Ectodermal cell (in vitro differentiated cells): Measurements from ENCODE around the gene AHI1.

Experiments
- H3K27ac ChIP-seq: 2 replicates; pipeline ENCODE4 v1.7.0; 2013; ENCODE audit warnings: mild to moderate bottlenecking, low read depth, low read length; ENCODE audit not compliant: insufficient read depth, poor library complexity, severe bottlenecking
- H3K27me3 ChIP-seq: 2 replicates; pipeline ENCODE4 v1.7.0; 2013; ENCODE audit warnings: mild to moderate bottlenecking, low read length; ENCODE audit not compliant: insufficient read depth, control insufficient read depth, poor library complexity, severe bottlenecking
- H3K36me3 ChIP-seq: one replicate; pipeline ENCODE4 v1.7.0; 2013; ENCODE audit warnings: low read length; ENCODE audit not compliant: control insufficient read depth, insufficient read depth
- H3K4me1 ChIP-seq: one replicate; pipeline ENCODE4 v1.7.0; 2013; ENCODE audit warnings: low read length; ENCODE audit not compliant: control insufficient read depth, insufficient read depth
- H3K4me3 ChIP-seq: 2 replicates; pipeline ENCODE4 v1.7.0; 2013; ENCODE audit warnings: low read depth, low read length, control low read depth; ENCODE audit not compliant: insufficient read depth
- H3K9me3 ChIP-seq: 2 replicates; pipeline ENCODE4 v1.7.0; 2013; ENCODE audit warnings: mild to moderate bottlenecking, low read length, moderate library complexity; ENCODE audit not compliant: control insufficient read depth
- WGBS, 2 experiments: methylation state at CpG; one replicate each; pipeline ENCODE4 v1.1.7; 2013; ENCODE audit warnings: missing lambda C conversion rate in 2 of 2; 5-methylcytosine and 5-hydroxymethylcytosine counted together

The AHI1 gene

GRCh38 chr6:135306166-135306565 is 191.4 kb downstream of the AHI1 start:
- Histone ChIP-seq H3K36me3 (no peaks in the 10 kb centered on the region), H3K27me3 (no peaks in the 10 kb centered on the region), H3K27ac (no peak overlapping the region), H3K9me3 (no peaks in the 10 kb centered on the region), H3K4me3 (no peak overlapping the region), H3K4me1 (no peaks in the 10 kb centered on the region)
- 87 to 88% methylated on average over 2 of the region's 2 CpGs for WGBS, 2 experiments

DNA sequence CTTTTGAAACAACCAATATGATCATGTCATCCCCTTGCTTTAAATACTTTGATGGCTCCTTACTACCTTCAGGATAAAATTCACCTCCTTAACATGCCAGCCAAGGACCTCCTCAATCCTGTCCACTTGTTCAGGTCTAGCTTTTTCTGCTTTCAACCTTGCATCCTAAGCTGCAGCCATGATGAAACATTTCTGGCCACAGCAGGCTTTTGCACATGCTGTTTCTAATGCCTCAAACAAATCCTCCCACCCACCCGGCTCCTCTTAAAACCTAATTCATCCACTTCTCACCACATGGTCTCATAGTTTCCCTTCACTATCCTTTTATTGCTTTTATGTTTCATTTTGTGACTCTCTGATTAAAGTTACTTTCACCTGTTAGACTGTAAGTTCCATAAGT is 191.9 kb downstream of the AHI1 start:
- 88 to 89% methylated on average over 1 of the region's 1 CpG for WGBS, 2 experiments
- no peaks in the 10 kb centered on the region for H3K27me3 ChIP-seq

GRCh38 chr6:135304883-135305282 is 192.7 kb downstream of the AHI1 start:
- 91 to 96% methylated on average over 4 of the region's 4 CpGs for WGBS, 2 experiments
- Histone ChIP-seq H3K27ac (no peak overlapping the region), H3K36me3 (no peaks in the 10 kb centered on the region), H3K9me3 (no peaks in the 10 kb centered on the region), H3K27me3 (no peaks in the 10 kb centered on the region), H3K4me1 (no peaks in the 10 kb centered on the region), H3K4me3 (no peak overlapping the region)

More for the DNA sequence above, 191.9 kb downstream of the AHI1 start:
- Histone ChIP-seq H3K9me3 (no peaks in the 10 kb centered on the region), H3K27ac (no peak overlapping the region), H3K4me3 (no peak overlapping the region), H3K36me3 (no peaks in the 10 kb centered on the region), H3K4me1 (no peaks in the 10 kb centered on the region)

GRCh38 chr6:135301304-135301703 is 196.2 kb downstream of the AHI1 start:
- H3K4me1 ChIP-seq: no peaks in the 10 kb centered on the region
- no peaks in the 10 kb centered on the region for H3K27me3 ChIP-seq
- no peaks in the 10 kb centered on the region for H3K36me3 ChIP-seq
- no peak overlapping the region for H3K27ac ChIP-seq
- no peak overlapping the region for H3K4me3 ChIP-seq
- H3K9me3 ChIP-seq: no peaks in the 10 kb centered on the region

DNA sequence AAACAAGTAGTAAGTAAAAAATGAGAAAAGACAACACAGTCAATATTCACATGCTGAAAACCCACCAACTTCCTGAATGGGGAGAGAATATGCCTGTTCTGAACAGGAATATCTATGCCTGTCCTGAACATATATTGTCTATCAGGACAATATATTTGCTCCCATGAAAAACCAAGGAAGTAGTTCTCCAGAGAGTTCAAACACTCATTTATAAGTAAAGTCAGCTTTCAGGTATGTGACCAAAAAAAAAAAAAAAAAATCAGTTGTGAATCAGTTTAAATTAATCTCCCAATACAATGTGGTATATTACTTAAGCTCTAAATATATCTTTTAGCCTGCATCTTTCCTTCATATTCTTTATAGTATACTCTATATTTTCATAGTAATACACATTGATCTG is 197.0 kb downstream of the AHI1 start:
- no peak overlapping the region for H3K27ac ChIP-seq
- H3K27me3 ChIP-seq: no peaks in the 10 kb centered on the region
- no peaks in the 10 kb centered on the region for H3K36me3 ChIP-seq
- H3K4me3 ChIP-seq: no peak overlapping the region
- H3K4me1 ChIP-seq: no peaks in the 10 kb centered on the region
- no peaks in the 10 kb centered on the region for H3K9me3 ChIP-seq

DNA sequence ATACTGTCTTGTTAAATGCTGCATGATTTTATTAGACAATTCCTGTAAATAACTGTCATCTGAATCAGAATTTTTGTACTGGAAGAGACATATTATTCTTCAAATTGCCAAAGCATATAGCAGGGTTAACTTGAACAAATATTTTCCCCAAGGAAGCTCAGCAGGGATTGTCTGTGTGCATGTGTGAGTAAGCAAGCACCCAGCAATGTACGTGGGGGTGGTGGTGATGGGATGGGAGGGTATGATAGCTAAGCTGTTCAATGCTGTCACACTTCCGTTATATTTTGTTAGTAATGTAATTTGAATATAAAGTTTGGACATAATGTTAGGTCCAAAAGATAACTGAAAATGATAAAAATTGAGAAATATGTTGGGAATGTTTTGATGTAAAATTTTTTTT is 198.3 kb downstream of the AHI1 start:
- 93 to 95% methylated on average over 2 of the region's 2 CpGs for WGBS, 2 experiments
- Histone ChIP-seq H3K27me3 (no peaks in the 10 kb centered on the region), H3K4me3 (no peak overlapping the region), H3K4me1 (no peaks in the 10 kb centered on the region), H3K27ac (no peak overlapping the region), H3K9me3 (no peaks in the 10 kb centered on the region), H3K36me3 (no peaks in the 10 kb centered on the region)

DNA sequence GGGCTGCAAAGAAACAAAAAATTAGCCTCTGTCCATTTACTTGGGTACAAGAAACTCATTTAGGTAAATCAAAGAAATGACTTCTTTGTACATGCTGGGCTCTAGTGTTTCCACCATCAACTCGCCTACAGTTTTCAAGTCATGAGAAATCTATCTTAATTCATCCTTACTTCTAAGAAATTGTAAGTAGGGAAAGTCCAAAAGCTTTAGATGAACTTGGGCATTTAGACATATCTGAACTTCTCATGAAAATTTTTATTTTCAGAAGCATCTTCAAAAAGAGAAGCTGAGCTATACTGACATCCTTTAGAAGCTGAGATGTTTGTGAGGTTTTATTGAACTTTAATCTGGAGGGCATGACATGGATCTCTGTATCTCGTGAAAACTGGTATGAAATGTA is 199.1 kb downstream of the AHI1 start:
- Histone ChIP-seq H3K27me3 (no peaks in the 10 kb centered on the region), H3K27ac (no peak overlapping the region), H3K4me3 (no peak overlapping the region), H3K4me1 (no peaks in the 10 kb centered on the region), H3K9me3 (no peaks in the 10 kb centered on the region), H3K36me3 (no peaks in the 10 kb centered on the region)
- 91 to 94% methylated on average over 1 to 2 of the region's 2 CpGs for WGBS, 2 experiments

DNA sequence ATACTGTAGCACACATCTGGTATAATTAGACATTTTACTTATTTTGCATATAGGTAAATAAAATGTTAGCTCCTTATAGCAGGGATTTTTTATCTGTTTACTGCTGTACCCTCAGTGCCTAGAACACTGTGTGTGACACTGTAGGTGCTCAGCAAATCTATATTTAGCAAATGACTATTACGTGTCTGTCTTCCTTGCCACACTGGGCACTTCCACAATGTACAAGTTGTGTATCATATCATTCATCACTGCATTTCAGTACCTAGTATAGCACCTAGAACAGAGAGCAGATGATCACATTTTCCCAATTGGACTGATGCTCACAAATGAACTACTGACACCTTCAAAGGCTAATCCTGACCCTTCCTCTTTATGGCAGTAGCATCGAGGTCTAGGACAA is 200.8 kb downstream of the AHI1 start:
- Histone ChIP-seq H3K36me3 (no peaks in the 10 kb centered on the region), H3K27me3 (no peaks in the 10 kb centered on the region), H3K27ac (no peak overlapping the region)

DNA sequence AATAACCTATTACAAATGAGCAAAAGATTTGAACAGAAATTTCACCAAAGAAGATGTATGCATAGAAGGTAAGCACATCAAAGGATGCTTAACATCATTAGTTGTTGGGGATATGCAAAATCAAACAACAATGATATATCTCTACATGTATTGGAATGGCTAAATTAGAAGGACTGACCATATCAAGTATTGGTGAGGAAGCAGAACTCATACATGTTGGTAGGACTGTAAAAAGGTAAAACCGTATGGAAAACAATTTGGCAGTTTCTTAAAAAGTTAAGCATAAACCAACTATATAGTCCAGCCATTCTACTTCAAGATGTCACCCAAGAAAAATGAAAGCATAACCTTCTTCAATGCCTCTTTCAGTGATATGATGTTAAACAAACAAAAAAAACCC is 202.5 kb downstream of the AHI1 start:
- Histone ChIP-seq H3K27ac (no peak overlapping the region), H3K36me3 (no peaks in the 10 kb centered on the region), H3K4me1 (no peaks in the 10 kb centered on the region), H3K9me3 (no peaks in the 10 kb centered on the region), H3K4me3 (no peak overlapping the region), H3K27me3 (no peaks in the 10 kb centered on the region)
- WGBS, 2 experiments: 100% methylated on average over 1 of the region's 1 CpG

More for the DNA sequence above, 200.8 kb downstream of the AHI1 start:
- H3K4me3 ChIP-seq: no peak overlapping the region
- H3K9me3 ChIP-seq: no peaks in the 10 kb centered on the region
- H3K4me1 ChIP-seq: no peaks in the 10 kb centered on the region
- 95 to 96% methylated on average over 2 of the region's 2 CpGs for WGBS, 2 experiments

DNA sequence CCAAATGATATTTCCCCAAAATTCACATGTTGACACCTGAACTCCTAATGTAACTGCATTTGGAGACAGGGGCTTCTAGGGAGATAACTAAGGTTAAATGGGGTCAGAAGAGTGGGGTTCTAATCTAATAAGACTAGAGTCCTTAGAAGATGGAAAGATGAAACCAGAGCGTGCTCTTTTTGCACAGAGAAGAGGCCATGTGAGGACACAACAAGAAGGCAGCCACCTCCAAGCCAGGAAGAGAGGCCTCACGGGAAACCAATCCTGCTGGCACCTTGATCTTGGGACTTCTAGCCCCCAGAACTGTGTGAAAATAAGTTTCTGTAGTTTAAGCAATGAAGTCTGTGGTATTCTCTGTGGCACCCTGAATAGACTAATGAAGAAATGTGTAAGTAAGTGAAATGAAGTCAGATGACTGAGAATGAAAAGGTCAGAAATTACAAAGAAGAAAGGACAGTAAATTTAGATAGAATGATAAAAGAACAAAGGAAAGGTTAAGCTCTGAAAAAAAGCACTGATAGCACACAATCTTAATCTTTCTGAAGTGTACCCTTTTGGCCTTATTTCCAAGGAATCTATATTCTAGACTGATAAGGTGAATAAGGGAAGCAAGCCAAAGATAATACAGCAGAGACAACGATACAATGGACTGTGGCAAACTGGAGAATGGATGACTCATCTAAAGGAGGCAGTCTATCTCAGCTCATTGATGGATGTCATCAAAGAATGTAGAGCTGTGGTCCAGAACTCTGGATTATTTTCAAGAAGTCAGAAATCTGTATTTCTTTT is 206.1 kb downstream of the AHI1 start:
- no peaks in the 10 kb centered on the region for H3K4me1 ChIP-seq
- H3K27ac ChIP-seq: no peak overlapping the region
- no peaks in the 10 kb centered on the region for H3K27me3 ChIP-seq
- H3K36me3 ChIP-seq: no peaks in the 10 kb centered on the region
- H3K4me3 ChIP-seq: no peak overlapping the region
- no peaks in the 10 kb centered on the region for H3K9me3 ChIP-seq
- 91 to 94% methylated on average over 3 of the region's 3 CpGs for WGBS, 2 experiments

GRCh38 chr6:135289816-135290215 is 207.7 kb downstream of the AHI1 start:
- no peaks in the 10 kb centered on the region for H3K36me3 ChIP-seq
- no peak overlapping the region for H3K4me3 ChIP-seq
- WGBS, 2 experiments: 96% methylated on average over 5 of the region's 5 CpGs
- no peaks in the 10 kb centered on the region for H3K9me3 ChIP-seq
- no peak overlapping the region for H3K27ac ChIP-seq
- H3K27me3 ChIP-seq: no peaks in the 10 kb centered on the region
- no peaks in the 10 kb centered on the region for H3K4me1 ChIP-seq
